Measurements from ENCODE around the gene GALNT13. TPM values are rescaled to one million over a fixed set of nuclear protein-coding genes. Genes with fewer than 3 reads are reported as not detected.

The GALNT13 gene
- polyA plus RNA-seq, 10 donors: 0.21 to 1.8 (median 0.64) TPM

DNA sequence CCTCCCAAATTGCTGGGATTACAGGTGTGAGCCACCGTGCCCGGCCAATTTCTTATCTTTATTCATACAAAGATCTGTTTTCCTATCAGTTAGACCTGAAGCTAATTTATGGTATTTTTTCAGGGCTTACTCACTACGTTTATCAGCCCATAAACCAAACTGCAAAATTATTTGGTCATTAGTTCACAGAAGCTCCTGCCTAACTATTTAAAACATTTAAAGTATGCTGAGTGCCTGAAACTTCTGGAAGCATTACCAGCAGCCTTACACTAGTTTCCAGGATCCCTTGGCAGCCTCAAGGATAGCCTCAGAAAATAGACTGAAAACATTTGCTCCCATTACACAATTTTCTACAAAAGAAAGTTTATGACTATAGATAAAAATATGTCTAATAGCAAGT, 68.8 kb downstream of the GALNT13 start:
- DNase-seq: peak in 1 of 3 donors; percentile 9

DNA sequence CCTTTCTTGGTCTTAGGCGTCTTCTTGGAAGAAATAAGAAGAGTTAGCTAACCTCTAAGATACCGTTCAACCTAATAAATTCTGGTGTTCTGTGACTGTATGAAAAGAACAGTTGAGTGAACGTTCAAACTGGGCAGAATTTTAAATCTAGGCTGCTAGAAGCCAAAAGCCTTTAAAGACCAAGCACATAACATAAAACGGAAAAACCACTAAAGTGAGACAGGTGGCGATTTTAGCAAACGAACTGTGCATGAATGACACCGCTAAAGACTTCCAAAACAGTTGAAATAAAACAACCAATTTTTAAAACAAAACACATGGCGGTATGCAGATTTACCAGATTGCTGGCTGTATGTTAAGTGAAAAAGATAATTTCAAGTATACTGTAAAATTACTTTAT, 73.1 kb downstream of the GALNT13 start:
- no peak for DNase-seq

DNA sequence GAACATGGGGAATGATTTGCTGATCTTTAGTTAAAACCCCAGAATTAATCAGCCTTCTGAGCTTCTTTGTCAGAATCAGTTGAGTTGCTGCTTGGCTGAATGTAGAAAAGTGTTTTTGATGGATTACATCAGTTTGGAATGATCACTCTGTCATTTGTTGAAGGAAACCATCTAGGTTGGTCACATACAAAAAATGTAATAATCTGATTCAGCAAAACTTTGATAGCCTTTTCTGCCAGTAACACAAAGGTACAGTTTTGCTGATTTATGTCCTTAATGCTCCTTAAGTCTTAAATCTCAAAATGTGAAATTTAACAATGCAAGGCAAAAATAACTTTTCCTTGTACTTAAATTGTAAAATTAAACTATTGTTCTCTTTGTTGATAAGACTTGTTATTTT, 74.3 kb downstream of the GALNT13 start:
- no peak for DNase-seq

DNA sequence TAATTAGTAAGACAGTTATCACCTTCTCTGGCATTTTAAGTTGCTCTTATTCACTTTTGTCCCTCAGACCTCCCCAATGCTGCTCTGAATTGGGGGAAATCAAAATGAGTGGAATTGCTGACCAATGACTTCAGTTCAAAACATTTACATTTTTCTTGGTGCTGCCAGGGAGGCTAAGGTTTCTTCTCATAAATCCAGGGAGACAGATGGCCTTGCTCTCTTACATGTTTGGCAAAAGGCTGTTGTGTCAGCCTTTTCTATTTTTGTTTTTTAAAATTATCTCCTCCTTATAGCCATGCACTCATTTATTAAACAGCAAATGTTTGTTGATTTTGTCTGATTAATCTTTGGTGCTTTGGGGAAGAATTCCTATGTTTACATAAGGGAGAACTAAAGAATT, 82.0 kb downstream of the GALNT13 start:
- DNase-seq: no peak

DNA sequence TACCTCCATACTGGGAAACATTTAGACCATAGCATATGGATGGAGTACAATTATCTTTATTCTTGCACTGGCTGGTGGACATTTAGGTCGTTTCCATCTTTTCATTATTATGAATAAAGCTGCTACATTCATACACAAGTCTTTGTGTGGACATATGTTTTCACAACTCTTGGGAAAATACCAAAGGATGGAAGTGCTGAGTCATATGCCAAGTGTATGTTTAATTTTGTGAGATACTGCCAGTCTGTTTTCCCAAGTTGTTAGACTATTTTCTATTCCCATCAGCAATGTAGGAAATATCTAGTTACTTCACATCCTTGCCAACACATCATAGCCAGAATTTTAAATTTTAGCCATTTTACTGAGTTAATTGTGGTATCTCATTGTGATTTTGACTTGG, 91.5 kb downstream of the GALNT13 start:
- DNase-seq: no peak

DNA sequence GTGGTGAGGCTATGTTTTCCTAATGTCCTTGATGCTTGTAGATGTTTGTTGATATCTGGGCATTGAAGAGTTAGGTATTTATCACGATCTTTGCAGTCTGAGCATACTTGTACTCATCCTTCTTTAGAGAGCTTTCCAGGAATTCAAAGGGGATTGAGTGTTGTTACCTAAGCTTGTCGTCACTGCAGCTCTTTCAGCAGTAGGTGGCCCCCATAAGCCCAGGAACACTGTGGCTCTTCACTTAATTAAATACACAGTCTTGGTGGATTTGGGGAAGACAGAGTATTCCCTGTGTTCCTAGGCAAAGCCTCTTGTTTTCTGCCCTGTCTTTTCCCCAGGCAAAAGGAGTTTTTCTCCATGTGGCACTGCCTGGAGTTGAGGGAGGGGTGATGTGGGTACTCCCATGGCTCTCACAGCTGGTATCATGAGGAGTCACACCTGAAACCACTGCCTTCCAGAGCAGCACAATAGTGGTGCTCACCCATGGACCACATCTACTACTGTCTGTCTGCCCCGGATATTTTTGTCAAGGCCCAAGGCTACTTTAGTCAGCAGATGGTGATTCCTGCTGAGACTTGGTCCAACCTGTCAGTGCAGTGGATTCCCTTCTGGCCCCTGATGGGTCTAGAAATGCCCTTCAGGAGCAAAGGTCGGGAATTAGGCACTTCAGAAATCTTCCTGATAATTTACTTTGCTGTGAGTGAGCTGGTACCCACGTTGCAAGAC, 95.7 kb downstream of the GALNT13 start:
- DNase-seq: no peak

DNA sequence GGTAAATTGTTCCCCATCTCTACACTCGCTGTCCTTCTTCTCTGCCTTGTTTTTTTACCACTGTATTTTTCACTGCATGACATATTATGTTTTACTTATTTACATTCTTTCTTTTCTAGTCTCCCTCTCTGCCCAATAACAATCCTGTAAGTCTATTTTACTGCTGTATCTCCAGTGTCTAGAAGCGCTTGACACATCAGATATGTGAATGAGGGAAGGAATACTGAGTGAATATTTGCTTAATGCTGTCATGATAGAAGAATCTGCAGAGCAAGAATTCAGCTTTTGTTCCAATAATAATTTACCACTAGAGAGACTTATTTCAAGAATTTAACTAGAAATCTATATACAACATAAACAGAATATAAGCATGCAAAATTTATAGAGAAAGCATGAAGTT, 99.5 kb downstream of the GALNT13 start:
- DNase-seq: no peak

DNA sequence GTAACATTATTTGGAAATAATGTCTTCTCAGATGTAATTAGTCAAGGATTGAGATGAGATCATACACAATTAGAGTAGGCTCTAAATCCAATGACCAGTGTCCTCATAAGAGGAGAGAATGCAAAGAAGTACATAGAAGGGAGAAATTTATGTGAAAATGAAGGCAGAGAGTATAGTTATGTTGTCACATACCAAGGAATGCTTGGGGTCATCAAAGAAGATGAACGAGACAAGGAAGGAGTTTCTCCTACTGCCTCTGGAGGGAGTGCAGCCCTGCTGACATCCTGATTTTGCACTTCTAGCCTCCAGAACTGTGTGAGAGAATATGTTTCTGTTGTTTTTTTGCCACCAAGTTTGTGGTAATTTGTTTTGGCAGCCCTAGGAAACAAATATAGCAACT, 100.1 kb downstream of the GALNT13 start:
- no peak for DNase-seq

DNA sequence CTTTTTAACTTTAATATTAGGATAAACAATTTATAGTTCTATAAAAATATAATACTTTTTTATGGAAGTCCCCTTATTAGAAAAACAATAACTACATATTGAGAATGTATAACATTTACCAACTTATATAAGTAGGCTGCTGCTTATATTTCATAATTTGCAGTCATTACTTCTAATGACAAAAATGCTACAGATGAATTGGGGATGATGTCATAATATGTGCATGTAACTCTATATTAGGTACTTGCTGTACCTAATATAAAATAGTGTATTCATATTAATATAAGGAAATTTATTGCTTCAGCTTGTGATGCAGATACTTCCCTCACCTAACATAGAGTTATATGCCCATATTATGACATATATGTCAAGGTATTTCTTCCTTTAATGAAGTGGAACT, 100.7 kb downstream of the GALNT13 start:
- DNase-seq: no peak

DNA sequence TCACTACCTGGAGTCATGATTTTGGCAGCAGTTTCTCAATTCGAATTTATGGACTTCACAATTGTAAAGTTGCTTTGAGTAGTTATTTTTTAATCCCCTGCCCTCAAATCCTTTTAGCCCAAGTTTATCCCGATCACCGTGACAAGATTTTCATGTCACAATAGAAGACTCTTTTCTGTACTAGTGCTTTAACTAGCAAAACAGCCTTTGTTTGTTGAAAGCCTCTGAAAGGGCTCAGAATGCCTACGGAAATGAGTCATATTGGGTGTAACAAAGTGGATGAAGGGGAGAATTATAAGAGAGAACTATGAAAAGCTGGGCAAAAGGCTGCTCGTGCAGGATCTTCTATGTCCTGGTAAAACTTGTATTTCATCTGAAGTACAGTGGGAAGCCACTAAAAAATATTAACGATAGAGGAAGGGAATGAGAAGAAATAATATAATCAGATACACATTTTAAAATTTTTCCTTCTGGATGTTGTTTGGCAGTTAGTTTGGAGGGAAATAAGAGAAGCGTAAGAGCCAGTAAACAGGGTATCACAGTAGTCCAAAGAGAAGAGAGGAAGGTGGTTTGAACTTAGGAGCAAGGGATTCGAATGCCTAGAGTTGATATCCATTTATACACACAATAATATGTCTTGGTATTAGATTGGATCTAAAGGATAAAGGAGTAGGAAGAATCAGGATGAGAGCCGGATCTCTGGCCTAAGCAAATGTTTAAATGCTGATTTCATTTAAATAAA, 114.9 kb downstream of the GALNT13 start:
- no peak for DNase-seq

DNA sequence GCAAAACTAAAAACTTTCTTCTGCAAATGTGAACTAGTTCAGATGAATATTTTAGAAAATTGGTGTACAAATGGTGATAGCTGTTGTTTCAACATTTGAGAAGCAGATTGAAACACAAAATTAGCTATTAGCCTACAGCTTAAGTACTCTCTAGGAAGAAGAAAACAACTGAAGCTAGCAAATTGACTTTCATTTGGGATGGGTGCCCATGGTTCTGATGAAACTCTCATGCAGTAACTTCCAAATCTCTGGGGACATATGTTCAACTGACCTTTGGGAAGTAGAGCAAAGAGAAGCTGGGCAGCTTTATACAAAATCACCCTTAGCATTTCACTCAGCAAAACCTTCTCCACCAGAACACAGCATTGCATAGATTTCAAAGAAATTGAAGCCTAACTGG, 119.0 kb downstream of the GALNT13 start:
- no peak for DNase-seq

DNA sequence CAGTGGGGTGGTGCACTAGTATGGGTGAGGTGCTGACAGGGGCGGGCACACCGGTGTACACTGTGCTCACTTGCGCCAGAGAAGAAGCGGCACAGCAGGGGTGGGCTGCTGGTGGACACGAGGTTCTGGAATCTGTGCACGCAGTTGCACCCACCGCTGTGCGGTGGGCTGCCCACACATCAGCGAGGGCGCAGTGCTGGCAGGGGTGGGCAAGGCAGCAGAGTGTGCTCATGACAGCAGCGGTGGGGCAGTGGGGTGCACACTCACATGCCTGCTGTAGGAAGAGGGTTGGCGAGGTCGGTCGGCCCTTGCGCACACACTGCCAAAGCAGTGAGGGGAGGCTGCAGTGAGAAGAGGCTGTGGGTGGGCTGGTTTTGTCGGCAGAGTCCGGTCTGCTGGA, 141.8 kb downstream of the GALNT13 start:
- DNase-seq: no peak

DNA sequence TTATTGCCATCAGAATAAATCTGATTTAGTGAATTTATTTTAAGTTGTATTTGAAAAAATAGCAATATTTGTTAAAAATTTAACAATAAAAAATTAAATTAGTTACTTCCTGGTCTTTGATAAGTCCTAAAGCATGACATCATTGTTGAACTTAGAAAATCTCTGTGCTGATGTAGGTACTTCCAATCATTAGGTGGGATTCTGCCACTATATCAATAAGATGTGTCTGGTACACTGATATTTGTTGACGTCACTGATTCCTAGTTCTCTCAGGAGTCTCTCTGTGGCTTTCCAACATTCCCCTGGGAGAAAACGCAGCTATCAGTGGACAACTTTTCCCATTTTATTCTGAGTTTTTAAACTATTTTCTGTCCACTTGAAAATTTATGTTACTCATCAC, 143.5 kb downstream of the GALNT13 start:
- no peak for DNase-seq

DNA sequence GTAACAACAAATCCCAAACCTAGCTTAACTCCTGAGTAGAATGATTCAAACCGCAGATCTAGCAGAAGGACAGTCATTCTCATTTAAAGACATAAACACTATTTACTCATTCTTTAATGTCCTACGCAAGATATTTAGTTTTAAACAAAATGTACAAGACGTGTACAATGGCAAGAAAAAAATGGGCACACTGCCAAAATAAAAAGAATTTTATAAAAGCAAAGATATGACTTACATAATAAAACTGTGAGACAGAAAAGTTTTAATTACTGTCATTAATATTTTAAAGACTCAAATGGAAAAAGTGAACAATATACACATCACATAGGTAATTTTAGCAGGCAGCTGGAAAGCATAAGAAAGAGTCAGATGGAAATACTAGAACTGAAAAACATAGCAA, 157.8 kb downstream of the GALNT13 start:
- no peak for DNase-seq

DNA sequence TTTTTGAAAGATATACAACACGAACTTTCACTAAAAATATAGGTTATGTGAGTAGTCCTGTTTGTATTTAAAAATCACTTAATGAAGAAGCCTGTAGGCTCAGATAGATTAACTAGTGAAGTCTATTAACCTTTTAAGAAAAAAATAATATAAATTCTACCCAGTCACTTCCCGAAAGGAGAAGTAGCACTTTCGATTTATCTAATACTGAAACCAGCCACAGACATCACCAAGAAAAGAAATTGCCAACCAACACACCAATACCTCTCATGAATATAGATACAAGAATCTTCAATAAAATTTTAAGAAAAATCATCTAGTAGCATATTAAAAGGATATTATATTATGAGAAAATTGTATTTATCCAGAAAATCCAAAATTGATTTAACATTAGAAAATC, 160.5 kb downstream of the GALNT13 start:
- DNase-seq: no peak

DNA sequence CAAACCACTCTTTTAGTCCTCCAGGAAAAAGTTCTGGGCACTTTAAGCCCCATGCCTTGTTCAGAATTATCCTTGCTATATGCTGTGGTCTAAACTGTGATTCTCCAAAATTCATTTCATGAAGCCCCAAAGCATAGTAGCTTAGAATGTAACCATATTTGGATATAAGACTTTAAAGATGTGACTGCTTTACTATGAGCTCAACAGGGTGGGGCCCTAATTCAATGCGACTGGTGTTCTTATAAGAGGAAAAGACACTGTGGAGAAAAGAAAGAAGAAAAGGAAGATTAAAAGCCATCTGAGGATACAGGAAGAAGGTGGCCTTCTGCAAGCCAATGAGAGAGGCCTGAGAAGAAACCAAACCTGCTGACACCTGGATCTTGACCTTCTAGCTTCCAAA, 174.8 kb downstream of the GALNT13 start:
- DNase-seq: no peak

DNA sequence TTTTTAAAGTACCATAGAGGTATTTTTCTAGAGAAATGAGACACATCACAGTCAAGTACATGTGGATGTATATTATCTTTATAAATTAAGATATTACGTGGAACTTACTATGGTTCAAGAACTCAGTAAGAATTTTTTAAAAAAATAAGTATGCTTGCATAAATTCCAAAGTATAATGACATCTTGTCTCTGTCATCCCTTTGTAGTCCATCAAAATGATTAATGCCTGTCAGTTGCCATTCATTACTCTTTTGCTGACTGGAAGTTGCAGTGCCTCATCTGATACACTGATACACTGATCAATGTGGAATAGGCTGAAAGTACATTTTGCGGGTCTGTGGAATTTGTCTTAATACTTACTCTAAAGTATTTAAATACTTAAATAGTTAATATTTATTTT, 177.2 kb downstream of the GALNT13 start:
- DNase-seq: no peak

DNA sequence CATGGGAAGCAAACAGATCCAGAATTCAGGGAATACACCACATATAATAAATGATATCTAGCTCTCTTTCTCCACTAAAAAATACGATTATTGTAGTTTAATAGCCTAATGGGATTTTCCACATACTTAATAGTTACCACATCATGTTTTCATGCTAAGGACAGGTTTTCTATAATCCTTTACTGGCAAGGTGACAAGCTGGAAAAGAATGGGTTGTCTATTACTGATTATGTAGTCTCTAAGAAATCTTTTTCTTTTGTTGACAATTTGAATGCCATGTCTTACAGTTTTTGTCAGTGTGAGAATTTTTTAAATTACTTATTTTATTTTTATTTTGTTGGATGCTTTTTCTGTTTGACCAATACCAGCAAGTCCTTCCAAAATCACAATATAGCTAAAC, 177.8 kb downstream of the GALNT13 start:
- no peak for DNase-seq

DNA sequence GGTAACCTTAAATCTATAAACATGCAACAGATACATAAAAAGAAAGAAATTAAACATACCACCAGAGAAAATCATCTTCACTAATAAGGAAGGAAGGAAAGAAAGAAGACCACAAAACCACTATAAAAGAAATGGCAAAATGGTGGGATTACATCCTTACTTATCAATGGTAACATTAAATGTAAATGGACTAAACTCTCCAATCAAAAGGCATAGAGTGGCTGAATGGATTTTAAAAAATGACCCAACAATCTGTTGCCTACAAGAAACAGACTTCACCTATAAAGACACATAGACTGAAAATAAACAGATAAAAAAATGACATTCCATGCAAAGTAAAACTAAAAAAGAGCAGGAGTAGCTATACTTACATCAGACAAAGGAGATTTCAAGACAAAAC, 195.4 kb downstream of the GALNT13 start:
- no peak for DNase-seq

DNA sequence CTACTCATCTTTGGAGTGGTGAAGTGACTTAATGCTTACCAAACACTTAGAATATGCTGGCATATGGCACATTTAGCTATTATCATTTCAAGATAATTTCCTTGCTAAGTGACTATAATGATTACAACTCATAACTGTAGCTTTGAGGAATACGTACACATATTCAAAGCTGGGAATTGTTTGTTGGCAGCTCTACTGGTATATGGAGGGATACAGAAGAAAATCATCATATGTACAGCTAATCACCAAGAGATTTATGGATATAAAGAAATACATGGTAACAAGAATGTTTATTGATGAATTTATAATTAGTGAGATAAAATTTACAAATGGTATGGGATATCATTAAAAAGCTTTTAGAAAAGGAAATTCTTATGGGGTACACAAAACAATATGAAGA, 207.2 kb downstream of the GALNT13 start:
- DNase-seq: no peak

DNA sequence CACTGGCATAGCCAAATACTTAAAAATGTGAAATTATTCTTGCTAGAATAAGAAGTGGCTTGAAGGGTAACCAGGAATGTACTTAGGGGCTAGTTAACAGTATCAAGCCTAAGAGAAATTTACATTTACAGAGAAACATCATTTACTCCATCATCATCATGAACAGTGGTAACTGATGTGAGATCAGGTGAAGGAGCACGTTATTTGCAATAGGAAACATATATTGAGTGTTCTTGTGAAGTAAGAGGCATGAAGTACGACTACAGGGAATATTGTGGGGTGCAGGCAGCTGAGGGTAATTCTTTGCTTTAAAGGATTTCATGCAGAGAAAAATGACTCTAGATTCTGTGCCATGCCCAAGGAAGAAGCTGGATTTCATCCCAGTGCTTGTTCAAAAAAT, 220.8 kb downstream of the GALNT13 start:
- no peak for DNase-seq

DNA sequence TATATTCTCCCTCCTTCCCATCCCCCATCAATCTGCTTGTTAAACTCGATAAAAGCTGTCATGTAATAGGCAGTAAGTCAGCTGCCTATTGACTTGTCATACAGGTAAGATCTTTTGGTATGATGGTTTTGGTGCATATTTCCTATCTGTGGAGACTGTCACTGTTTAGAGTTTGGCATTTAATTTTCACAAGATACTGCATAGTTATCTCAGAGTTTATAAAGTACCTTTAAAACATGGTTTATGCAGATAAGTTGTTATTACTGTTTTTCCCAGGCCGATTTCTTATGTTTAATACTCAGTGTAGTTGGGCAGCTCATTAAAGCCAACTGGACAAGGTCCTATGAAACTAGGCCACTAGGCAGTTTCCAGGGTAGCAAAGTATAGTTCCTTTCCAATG, 222.1 kb downstream of the GALNT13 start:
- no peak for DNase-seq

DNA sequence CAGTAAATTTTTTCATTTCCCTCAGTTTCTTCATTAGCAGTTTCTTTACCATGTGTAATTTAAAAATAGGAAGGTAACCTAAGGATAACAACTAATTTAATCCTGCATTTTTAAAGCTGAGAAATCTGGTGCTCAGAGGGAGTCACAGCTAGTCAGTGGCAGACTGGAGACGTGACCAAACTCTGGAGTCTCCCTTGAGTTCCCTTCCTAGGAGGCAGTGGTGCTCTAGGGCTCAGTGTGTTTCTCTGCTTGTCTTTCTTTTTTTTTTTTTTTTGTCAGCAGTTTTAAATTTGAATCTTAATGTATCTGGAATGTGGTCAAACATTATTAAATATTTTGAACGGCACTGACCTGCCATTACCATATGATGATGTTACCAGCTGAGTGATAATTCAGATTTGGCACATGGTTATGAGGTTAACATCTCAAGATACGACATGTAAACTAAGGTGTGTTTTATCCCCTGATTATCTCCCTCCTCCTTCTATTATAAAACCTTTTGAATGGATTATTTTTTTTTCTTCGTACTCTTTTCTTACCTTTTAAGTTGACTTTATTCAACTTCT, 226.2 kb downstream of the GALNT13 start:
- DNase-seq: no peak
